Mammary epithelial cell (primary cell): ENCODE results near the gene PLEKHA7.

Experiments
- EZH2 ChIP-seq: IDR thresholded peaks from 2 replicates; pipeline ENCODE4 v1.6.1; 2012; ENCODE audit warnings: low read length, inconsistent platforms, borderline replicate concordance
- TF ChIP-seq, protein P1 (sequence below), 2 donors: IDR thresholded peaks in 1 of 2; conservative IDR thresholded peaks in 1 of 2; 2 replicates each; pipeline ENCODE4 v1.5.1; 2011 to 2012; ENCODE audit warnings: inconsistent platforms in 2 of 2, low read length in 2 of 2, mild to moderate bottlenecking in 2 of 2, control low read depth in 1 of 2, low read depth in 1 of 2; ENCODE audit not compliant: insufficient read depth in 1 of 2; ENCODE audit errors: extremely low read depth in 1 of 2

- TF ChIP-seq, protein P1, sequence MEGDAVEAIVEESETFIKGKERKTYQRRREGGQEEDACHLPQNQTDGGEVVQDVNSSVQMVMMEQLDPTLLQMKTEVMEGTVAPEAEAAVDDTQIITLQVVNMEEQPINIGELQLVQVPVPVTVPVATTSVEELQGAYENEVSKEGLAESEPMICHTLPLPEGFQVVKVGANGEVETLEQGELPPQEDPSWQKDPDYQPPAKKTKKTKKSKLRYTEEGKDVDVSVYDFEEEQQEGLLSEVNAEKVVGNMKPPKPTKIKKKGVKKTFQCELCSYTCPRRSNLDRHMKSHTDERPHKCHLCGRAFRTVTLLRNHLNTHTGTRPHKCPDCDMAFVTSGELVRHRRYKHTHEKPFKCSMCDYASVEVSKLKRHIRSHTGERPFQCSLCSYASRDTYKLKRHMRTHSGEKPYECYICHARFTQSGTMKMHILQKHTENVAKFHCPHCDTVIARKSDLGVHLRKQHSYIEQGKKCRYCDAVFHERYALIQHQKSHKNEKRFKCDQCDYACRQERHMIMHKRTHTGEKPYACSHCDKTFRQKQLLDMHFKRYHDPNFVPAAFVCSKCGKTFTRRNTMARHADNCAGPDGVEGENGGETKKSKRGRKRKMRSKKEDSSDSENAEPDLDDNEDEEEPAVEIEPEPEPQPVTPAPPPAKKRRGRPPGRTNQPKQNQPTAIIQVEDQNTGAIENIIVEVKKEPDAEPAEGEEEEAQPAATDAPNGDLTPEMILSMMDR (conservative IDR thresholded peaks at IDR 0.05 in 1 of 2, IDR thresholded peaks at IDR 0.05 in 1 of 2; ENCODE audit: extremely low read depth in 1 of 2, insufficient read depth in 1 of 2, low read depth in 1 of 2, low read length in 2 of 2) = peak; percentile 80 to 85
- no peak for TF ChIP-seq EZH2
Observed at GRCh38 chr11:16935518-16936302, 78.5 kb downstream of the PLEKHA7 start.
